A172 (cell line): ENCODE data around the gene DDX39A. TPM values are rescaled to one million over a fixed set of nuclear protein-coding genes. Genes with fewer than 3 reads are reported as not detected.
"Not testable (repeated sequence)": the region's sequence is repeated elsewhere in the genome, so short reads cannot be mapped to it uniquely, and the experiment has no call there.

Source experiments
- DNase-seq: peaks from one replicate; pipeline ENCODE4 v3.0.0-alpha.2; 2015; ENCODE audit warnings: low spot score
- total RNA-seq: library from RNA; depleted of rRNA; stranded (reverse); fragments of >200 nt; shearing (Covaris generic); gene quantifications from 2 replicates; pipeline ENCODE4 v1.2.3, GENCODE V29; 2014

DDX39A gene
- total RNA-seq, 1 experiment from 2014 or later: 312 TPM

- no peak for DNase-seq
Measured at GRCh38 chr19:14385492-14385891, 33.6 kb downstream of the DDX39A start.

GRCh38 chr19:14383661-14384555 is 35.2 kb downstream of the DDX39A start:
- DNase-seq: peak; percentile 84

DNA sequence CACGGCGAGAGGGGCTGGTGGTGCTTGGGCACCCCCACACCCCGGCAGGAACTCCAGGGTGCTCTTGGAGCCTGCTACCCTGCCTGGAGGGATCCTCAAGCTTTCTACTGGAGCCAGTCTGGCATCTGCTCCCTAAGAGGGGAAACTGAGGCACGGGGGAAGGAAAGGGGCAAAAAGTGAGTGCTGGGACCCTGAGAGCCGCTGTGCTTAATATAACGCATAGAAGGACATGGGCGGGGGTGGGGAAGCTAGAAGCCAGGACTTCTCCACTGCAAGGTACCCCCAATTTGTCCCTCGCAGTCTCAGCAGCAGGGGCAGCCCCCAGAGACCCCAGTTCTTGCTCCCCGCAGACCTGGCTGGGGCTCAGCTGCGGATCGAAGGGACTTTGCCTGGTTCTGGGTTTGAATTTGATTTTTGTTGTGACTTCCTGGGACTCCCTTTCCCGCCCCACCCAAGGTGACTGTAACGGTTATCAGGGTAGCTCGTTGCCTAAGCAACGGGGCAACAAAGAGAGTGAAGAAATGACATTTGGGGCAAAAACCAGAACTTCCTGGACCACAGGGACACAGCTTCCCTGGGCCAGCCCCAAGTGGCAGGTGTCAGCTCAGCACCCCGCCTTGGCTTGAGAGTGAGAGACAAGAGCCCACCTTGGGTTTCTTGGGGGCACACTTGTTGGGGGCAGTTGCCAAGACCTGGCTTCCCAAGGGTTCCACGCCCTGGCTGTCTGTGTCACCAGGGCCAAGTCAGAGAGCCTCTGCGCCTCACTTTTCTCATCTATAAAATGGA is 37.3 kb downstream of the DDX39A start:
- DNase-seq: peak; percentile 54

GRCh38 chr19:14379294-14380065 is 39.7 kb downstream of the DDX39A start:
- no peak for DNase-seq

DNA sequence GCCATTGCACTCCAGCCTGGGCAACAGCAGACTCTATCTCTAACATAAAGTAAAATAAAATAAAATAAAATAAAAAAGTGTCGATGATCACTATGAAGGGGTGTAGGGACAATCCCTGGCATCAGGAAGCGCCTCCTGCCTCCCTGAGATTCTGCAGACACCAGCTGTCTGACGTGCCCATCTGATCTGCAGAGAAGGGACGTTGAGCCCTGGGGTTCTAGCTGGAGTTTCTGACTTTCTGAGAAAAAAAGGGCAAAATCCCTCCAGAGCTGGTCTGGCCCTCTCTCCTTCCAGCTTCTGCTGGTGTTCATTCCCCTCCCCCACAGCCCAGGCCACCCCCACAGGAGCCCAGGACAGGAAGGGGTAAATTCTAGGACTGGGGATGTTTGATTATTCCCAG is 40.3 kb downstream of the DDX39A start:
- DNase-seq: no peak

- no peak for DNase-seq
Measured at GRCh38 chr19:14377883-14378328, 41.2 kb downstream of the DDX39A start.

DNA sequence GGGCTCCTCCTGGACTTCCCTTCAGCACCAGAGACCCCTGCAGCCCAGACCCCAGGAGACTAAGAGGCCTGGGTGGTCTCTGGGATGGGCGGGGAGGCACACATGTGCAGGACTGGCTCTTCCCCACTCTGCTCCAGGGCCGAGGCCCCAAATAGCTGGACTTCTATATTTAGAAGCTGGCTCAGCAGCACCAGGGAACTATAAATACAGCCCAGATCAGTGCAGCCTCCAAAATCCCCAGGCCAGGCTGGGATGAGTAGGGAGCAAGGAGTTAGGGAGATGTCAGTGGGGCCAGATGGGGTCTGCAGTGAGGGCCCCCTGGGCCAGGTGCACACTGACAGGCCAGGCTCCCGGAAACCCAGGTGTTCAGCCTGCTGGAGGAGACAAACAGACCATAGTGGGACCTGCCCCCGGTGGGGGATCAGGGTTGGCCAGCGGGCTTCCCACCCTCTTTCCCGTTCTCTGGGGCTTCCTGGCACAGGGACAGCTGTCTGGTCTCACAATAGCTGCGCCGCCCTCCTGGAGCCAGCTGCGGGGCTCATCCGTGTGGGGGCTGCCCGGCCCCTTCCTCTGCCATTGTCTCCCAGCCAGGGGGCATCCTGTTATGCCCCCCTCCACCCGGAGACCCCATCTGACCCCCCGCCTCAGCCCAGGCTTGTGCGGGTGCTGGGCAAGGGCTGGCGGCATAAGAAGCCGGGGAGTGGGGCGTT is 43.4 kb downstream of the DDX39A start:
- no peak for DNase-seq

GRCh38 chr19:14375055-14375581 is 44.0 kb downstream of the DDX39A start:
- DNase-seq: no peak

- not testable (repeated sequence) for DNase-seq
Measured at GRCh38 chr19:14374313-14374712, 44.8 kb downstream of the DDX39A start.

DNA sequence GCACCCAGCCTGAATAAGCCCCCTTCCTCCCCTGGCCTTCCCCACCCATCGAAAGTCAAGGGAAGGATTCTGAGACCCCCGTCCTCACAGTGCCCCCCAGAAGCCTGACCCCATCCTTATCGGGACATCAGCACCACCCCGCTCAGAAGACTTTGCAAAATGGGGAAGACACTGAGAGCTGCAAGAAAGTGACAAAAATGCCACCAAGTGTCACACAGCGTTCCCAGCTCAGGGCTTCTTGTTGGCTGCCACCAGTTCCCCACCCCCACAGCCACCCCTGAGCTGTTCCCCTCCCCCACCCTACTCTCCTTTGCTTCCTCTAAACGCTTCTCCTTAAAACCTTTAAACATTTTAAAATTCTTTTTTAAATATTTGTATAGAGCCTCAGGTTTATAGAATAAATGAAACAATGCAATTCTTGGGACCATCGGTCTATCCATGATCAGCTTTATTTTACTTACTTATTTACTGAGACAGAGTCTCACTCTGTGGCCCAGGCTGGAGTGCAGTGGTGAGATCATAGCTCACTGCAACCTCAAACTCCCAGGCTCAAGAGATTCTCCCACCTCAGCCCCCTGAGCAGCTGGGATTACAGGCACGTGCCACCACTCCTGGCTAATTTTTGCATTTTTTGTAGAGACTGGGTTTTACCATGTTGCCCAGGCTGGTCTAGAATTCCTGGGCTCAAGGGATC is 46.6 kb downstream of the DDX39A start:
- not testable (repeated sequence) for DNase-seq

DNA sequence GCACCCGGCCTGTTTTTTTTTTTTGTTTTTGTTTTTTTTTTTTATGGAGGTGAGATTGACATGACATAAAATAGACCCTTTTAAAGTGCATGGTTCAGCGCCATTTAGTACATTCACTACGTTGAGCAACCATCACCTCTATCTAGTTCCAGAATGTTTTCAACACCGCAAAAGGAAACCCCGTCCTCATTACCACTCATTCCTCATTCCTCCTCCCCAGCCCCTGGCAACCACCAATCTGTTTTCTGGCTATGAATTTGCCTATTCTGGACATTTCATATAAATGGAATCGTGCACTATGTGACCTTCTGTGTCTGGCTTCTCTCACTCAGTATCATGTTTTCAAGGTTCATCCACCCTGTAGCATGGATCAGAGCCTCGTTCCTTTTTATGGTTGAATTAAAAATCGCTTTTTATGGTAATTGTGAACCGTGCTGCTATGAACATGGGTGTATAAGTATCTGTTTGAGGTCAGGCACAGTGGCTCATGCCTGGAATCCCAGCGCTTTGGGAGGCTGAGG is 47.8 kb downstream of the DDX39A start:
- DNase-seq: no peak

- no peak for DNase-seq
Measured at GRCh38 chr19:14370940-14371280, 48.2 kb downstream of the DDX39A start.

DNA sequence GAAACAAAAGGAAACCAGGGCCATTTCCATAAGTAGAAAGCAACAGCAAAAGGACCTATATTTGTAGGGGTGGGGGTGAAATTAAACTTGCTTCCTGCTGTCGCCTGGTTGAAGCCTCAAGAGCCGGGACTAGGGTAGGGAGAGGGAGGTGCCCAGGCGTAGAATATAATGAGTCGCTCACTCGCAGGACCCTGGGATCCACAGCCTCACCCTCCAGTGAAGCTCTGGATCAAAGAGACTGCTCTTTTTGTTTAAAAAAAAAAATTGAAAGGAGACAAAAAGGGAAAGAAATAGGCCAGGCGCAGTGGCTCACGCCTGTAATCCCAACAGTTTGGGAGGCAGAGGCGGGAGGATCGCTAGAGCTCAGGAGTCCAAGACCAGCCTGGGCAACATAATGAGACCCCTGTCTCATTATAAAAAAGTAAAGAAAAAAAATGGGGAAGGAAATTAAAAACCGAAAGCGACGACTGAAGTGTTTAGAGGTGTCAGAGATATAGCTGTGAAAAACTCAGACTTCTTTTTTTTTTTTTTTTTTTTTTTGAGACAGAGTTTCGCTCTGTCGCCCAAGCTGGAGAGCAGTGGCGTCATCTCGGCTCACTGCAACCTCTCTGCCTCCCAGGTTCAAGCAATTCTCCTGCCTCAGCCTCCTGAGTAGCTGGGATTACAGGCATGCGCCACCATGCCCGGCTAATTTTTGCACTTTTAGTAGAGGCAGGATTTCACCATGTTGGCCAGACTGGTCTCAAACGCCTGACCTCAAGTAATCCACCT is 48.8 kb downstream of the DDX39A start:
- no peak for DNase-seq

GRCh38 chr19:14369399-14370168 is 49.6 kb downstream of the DDX39A start:
- no peak for DNase-seq

GRCh38 chr19:14368011-14368513 is 51.1 kb downstream of the DDX39A start:
- DNase-seq: no peak

DNA sequence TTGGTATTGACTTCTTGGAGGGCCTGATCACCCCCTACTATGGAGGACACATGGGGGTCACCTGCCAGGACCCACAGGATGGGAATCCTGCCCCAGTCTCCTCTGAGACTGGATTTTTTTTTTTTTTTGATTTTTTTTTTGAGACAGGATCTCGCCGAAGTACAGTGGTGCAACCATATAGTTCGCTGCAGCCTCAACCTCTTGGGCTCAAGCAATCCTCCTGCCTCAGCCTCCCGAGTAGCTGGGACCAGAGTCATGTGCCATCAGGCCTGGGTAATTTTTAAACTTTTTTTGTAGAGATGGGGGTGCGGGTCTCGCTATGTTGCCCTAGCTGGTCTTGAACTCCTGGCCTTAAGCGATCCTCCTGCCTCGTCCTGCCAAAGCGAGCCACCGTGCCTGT is 52.1 kb downstream of the DDX39A start:
- DNase-seq: no peak

- peak; percentile 84 for DNase-seq
Measured at GRCh38 chr19:14366529-14366928, 52.6 kb downstream of the DDX39A start.

DNA sequence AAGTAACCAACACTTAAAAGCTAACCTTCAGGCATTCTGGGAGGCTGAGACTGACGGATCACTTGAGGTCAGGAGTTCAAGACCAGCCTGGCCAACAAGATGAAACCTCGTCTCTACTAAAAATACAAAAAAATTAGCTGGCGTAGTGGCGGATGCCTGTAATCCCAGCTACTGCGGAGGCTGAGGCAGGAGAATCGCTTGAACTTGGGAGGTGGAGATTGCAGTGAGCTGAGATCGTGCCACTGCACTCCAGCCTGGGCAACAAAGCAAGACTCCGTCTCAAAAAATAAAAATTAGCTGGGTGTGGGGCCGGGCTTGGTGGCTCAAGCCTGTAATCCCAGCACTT is 55.1 kb downstream of the DDX39A start:
- DNase-seq: not testable (repeated sequence)
